OCI-M1 (cell line): ENCODE data around the gene TUBGCP6.
A peak's percentile ranks its signal among the peaks of the same experiment; 100 is the strongest.

Experiments used
- DNase-seq: peaks from one replicate; lab custom pipeline; 2025; lab: John Stamatoyannopoulos, UW

Gene TUBGCP6

GRCh38 chr22:50226063-50226874, 18.6 kb downstream of the TUBGCP6 start:
- no peak for DNase-seq

GRCh38 chr22:50225200-50225969, 19.4 kb downstream of the TUBGCP6 start:
- DNase-seq = no peak

- no peak for DNase-seq
Measured at GRCh38 chr22:50224071-50224470, 20.8 kb downstream of the TUBGCP6 start.

- no peak for DNase-seq
Measured at GRCh38 chr22:50222508-50222907, 22.3 kb downstream of the TUBGCP6 start.

GRCh38 chr22:50221410-50222300, 23.2 kb downstream of the TUBGCP6 start:
- DNase-seq = no peak

GRCh38 chr22:50220603-50221409, 24.0 kb downstream of the TUBGCP6 start:
- no peak for DNase-seq

GRCh38 chr22:50219800-50220602, 24.8 kb downstream of the TUBGCP6 start:
- no peak for DNase-seq

- DNase-seq = peak; percentile 37
Measured at GRCh38 chr22:50218996-50219727, 25.7 kb downstream of the TUBGCP6 start.

GRCh38 chr22:50218153-50218995, 26.4 kb downstream of the TUBGCP6 start:
- DNase-seq = no peak

GRCh38 chr22:50217543-50218152, 27.2 kb downstream of the TUBGCP6 start:
- no peak for DNase-seq

GRCh38 chr22:50216684-50217520, 27.9 kb downstream of the TUBGCP6 start:
- DNase-seq = no peak

- DNase-seq = no peak
Measured at GRCh38 chr22:50216055-50216683, 28.7 kb downstream of the TUBGCP6 start.

GRCh38 chr22:50215297-50216054, 29.3 kb downstream of the TUBGCP6 start:
- DNase-seq = no peak

- DNase-seq = no peak
Measured at GRCh38 chr22:50213263-50213662, 31.6 kb downstream of the TUBGCP6 start.

- DNase-seq = no peak
Measured at GRCh38 chr22:50211147-50211546, 33.7 kb downstream of the TUBGCP6 start.
